Ectodermal cell (in vitro differentiated cells): ENCODE results near the gene PMVK.

Experiments
- H3K27ac ChIP-seq: 2 replicates; pipeline ENCODE4 v1.7.0; 2013; ENCODE audit warnings: mild to moderate bottlenecking, low read depth, low read length; ENCODE audit not compliant: insufficient read depth, poor library complexity, severe bottlenecking
- H3K27me3 ChIP-seq: 2 replicates; pipeline ENCODE4 v1.7.0; 2013; ENCODE audit warnings: mild to moderate bottlenecking, low read length; ENCODE audit not compliant: insufficient read depth, control insufficient read depth, poor library complexity, severe bottlenecking
- H3K36me3 ChIP-seq: one replicate; pipeline ENCODE4 v1.7.0; 2013; ENCODE audit warnings: low read length; ENCODE audit not compliant: control insufficient read depth, insufficient read depth
- H3K4me1 ChIP-seq: one replicate; pipeline ENCODE4 v1.7.0; 2013; ENCODE audit warnings: low read length; ENCODE audit not compliant: control insufficient read depth, insufficient read depth
- H3K4me3 ChIP-seq: 2 replicates; pipeline ENCODE4 v1.7.0; 2013; ENCODE audit warnings: low read depth, low read length, control low read depth; ENCODE audit not compliant: insufficient read depth
- H3K9me3 ChIP-seq: 2 replicates; pipeline ENCODE4 v1.7.0; 2013; ENCODE audit warnings: mild to moderate bottlenecking, low read length, moderate library complexity; ENCODE audit not compliant: control insufficient read depth
- WGBS, 2 experiments: methylation state at CpG; one replicate each; pipeline ENCODE4 v1.1.7; 2013; ENCODE audit warnings: missing lambda C conversion rate in 2 of 2; 5-methylcytosine and 5-hydroxymethylcytosine counted together

Gene PMVK

DNA sequence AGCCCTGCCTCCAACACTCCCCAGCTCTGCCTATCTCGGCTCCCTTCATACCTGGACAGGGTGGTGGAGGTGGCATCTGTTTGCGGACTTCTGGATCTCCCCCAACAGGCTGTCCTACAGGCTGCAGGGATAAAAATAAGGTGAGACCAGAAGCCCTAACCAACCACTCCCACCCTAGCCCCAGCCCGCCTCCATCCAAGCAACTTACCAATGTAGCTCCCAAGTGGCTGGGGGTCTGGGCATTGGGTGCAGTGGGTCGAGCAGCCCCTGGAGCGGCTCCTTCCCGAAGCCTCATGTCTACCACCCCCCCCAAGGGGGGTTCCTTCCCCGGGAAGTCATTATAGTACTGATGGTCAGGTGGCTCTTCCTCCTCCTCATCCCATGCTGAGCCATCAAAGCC lies 29.6 kb upstream of the PMVK start:
- H3K27ac ChIP-seq, result no peak overlapping the region
- H3K4me3 ChIP-seq, result no peak overlapping the region
- no peaks in the 10 kb centered on the region for H3K27me3 ChIP-seq
- peaks cover 25% of the 10 kb centered on the region for H3K4me1 ChIP-seq
- no peaks in the 10 kb centered on the region for H3K9me3 ChIP-seq
- peaks cover 24% of the 10 kb centered on the region for H3K36me3 ChIP-seq
- WGBS, 2 experiments, result 94 to 95% methylated on average over 5 to 7 of the region's 7 CpGs

DNA sequence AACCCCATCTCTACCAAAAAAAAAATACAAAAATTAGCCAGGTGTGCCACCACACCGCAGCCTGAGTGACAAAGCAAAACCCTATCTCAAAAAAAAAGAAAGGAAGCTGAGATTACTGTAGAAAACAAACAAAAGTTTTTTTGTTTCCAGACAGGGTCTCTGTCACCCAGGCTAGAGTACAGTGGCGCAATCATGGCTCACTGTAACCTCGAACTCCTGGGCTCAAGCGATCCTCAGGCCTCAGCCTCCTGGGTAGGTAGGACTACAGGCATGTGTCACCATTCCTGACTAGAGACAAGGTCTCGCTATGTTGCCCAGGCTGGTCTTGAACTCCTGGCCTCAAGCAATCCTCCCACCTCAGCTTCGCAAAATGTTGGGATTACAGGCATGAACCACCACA lies 27.8 kb upstream of the PMVK start:
- Histone ChIP-seq H3K9me3 (no peaks in the 10 kb centered on the region), H3K27me3 (no peaks in the 10 kb centered on the region), H3K4me1 (peaks cover 22% of the 10 kb centered on the region), H3K27ac (no peak overlapping the region), H3K36me3 (peaks cover 27% of the 10 kb centered on the region), H3K4me3 (no peak overlapping the region)
- 91 to 94% methylated on average over 6 of the region's 6 CpGs for WGBS, 2 experiments

DNA sequence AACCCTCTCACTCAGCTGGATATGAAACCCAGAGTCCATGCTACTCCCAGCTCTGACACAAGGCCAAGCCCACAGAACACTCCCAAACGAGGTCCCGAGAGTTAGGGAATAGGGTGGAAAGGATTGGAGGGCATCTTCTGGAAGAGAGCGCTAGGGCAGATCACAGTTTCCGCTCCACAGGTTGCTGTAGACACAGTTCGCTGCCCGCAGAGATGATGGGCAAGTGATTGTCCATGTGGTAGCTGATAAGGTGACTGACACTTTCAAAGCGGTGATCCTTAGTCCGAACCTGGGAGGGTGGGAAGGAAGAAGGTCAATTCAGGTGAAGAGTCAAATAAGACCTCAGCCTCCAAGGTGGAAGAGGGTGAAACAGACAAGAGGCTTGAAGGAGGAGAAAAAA lies 27.1 kb upstream of the PMVK start:
- H3K9me3 ChIP-seq, result no peaks in the 10 kb centered on the region
- peaks cover 34% of the 10 kb centered on the region for H3K36me3 ChIP-seq
- no peak overlapping the region for H3K27ac ChIP-seq
- no peak overlapping the region for H3K4me3 ChIP-seq
- no peaks in the 10 kb centered on the region for H3K27me3 ChIP-seq
- 95 to 96% methylated on average over 8 of the region's 8 CpGs for WGBS, 2 experiments
- peaks cover 15% of the 10 kb centered on the region for H3K4me1 ChIP-seq

DNA sequence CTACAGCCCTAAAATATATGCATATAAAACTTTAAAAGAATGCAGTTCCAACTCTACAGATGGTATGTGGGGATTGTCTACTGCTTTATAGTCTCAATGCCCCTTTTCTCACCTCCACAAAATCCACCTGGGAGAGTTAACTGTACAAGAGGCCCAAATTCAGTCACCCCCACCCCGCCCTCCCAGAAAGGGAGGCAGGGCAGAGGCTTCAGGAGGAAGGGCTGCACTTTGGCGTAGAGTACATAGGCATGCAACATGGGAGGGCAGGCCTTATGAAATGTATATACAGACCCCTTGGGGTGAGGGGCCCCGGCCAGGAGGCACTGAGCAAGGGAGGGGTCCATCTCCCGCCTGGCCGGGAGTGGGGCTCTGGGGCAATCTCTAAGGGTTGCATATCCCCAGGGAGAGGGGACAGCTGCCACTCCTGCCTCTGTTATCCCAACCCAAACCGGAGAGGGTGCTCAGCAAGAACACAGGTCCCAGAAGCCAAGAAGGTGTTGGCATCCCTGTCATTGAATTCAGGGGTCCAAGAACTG lies 26.3 kb upstream of the PMVK start:
- H3K4me3 ChIP-seq, result peak overlapping the region; percentile 13
- H3K27me3 ChIP-seq, result no peaks in the 10 kb centered on the region
- no peaks in the 10 kb centered on the region for H3K9me3 ChIP-seq
- WGBS, 2 experiments, result 82 to 83% methylated on average over 5 to 6 of the region's 6 CpGs
- no peak overlapping the region for H3K27ac ChIP-seq
- peaks cover 36% of the 10 kb centered on the region for H3K36me3 ChIP-seq
- H3K4me1 ChIP-seq, result peaks cover 18% of the 10 kb centered on the region

DNA sequence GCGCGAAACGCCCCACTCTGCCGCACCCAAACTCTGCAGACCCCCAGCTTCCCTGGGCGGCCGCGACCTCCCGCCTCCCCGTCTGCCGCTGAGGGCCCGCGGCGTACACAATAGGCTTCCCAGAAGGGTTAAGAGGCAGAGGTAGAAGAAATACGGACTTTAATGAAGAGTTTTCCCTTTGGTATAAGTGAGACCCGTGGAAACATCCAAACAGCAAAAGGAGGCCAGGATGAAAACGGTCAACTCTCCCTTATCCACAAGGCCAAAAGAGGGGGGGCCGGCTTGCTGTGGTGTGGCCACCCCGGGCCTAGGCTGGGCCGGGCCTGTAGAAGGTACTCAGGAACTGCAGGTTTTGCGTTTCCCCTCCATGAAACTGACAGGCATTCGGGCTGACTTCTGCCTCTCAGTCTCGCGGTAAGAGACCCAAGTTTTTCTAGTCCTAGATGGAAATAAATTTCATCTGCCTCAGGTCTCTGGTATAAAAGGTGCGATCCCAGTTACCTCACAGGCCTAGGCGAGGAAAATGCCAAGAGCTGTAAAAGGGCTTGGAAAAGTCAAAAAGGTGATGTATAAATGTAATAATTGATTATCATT lies 25.7 kb upstream of the PMVK start:
- Histone ChIP-seq H3K27ac (peak overlapping the region; percentile 89), H3K4me1 (peaks cover 24% of the 10 kb centered on the region), H3K27me3 (no peaks in the 10 kb centered on the region), H3K36me3 (peaks cover 35% of the 10 kb centered on the region), H3K9me3 (no peaks in the 10 kb centered on the region), H3K4me3 (peak overlapping the region; percentile 86)
- 14 to 15% methylated on average over 25 of the region's 25 CpGs for WGBS, 2 experiments

DNA sequence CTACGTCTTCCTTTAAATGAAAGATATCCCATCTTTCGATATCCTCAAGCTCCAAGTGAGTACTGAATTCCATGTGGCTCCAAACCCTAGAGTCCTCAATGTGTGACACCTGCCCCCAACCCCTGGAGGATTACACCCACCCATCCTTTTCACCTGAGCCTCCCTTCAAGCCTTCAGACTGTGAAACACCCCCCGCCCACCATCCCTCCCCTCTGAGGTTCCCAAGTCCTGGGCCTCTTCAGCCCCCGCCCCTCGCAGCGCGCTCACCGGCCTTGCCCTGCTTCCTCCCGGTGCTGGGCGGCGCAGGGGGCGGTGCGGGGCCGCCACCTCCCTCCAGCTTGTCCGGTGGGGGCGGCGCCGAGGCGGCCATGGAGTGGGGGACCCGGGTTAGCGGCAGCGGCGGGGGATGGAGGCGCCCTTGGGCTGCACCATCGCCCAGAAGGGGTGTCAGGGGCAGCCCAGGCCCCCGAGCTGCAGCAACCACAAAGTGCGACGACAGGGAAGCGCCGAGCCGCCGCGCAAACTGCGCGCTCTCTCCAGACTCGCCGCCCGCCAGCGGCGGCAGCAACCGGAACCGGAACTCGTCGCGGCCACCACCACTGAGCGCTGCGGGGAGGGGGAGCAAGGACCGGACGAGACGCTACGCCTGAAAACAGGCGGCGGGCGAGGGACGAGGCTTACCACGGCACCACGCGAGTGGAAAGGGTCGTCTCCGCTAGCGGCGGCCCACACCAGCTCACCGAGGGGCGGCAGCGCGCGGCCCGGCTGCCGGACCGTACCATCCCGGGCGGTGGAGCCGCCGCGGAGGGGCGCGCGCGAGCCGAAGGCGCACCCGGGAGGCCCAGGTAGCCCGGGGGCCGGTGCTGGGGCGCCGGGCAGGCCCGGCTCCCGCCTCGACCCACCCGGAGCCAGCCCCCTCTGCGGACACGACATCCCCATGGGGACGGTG lies 25.0 kb upstream of the PMVK start, which contains the start of gene PYGO2:
TSS of gene PYGO2 (minus strand) at position 576 of the 949 bp plus-strand sequence. CDS start at position 370, 206 bp downstream.
- Histone ChIP-seq H3K27me3 (no peaks in the 10 kb centered on the region), H3K9me3 (no peaks in the 10 kb centered on the region), H3K4me1 (peaks cover 32% of the 10 kb centered on the region), H3K27ac (peak within 1 kb of the TSS; percentile 89), H3K36me3 (peaks cover 29% of the 10 kb centered on the region), H3K4me3 (peak within 1 kb of the TSS; percentile 86)
- WGBS, 2 experiments, result 1% methylated on average over 93 of the region's 93 CpGs

DNA sequence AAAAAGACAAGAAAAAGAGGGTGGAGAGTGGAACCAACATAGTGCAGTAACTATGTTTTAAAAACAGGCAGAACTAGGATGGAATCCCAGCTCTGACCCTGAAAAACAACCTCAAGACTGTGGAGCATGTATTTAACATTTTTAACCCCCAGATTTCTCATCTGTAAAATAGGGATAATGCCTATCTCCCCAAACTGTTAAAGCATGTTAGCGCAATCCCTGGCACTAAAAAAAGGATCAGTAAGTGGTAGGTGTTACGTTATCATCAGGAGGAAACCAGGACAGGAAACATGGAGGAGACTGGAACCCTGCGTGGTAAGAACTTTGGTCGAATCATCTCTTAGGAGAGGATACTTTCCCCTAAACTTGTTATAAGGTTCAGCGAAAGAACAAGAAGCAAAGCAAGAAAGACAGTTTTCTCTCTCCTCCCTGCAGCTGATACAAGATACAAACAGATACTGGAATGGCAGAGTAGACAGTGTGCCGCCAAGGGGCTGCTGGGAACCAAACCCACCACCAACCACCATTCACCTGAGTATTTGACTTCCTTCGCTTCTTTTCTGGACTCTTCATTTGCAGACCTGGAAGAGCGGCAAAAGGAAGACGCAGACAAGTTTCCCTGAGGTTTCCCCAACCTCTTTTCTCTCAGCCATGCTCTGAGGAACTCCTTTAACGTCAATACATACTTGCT lies 24.1 kb upstream of the PMVK start:
- Histone ChIP-seq H3K27me3 (no peaks in the 10 kb centered on the region), H3K4me3 (peak overlapping the region; percentile 86), H3K9me3 (no peaks in the 10 kb centered on the region), H3K36me3 (peaks cover 21% of the 10 kb centered on the region), H3K27ac (no peak overlapping the region), H3K4me1 (peaks cover 33% of the 10 kb centered on the region)
- 73 to 85% methylated on average over 9 to 10 of the region's 10 CpGs for WGBS, 2 experiments

DNA sequence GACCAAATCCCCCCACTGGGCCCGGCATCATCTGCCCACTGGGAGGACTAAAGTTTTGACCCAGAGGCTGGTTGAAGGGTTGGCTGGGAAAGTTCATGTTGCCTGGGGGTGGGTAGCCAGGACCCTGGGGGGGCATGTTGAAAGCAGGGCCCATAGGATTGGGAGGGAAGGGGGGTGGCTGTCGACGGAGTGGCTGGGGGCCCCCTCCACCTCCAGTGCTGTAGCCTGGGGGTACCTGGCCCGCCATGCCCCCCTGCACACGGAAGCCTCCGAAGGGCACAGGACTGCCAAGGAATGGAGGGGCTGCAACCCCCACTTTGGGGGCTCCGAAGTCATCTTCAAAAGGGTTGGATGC lies 22.9 kb upstream of the PMVK start:
- H3K9me3 ChIP-seq, result no peaks in the 10 kb centered on the region
- H3K36me3 ChIP-seq, result peaks cover 21% of the 10 kb centered on the region
- no peak overlapping the region for H3K4me3 ChIP-seq
- 96 to 97% methylated on average over 7 of the region's 7 CpGs for WGBS, 2 experiments
- H3K27ac ChIP-seq, result no peak overlapping the region
- no peaks in the 10 kb centered on the region for H3K27me3 ChIP-seq
- H3K4me1 ChIP-seq, result peaks cover 41% of the 10 kb centered on the region

DNA sequence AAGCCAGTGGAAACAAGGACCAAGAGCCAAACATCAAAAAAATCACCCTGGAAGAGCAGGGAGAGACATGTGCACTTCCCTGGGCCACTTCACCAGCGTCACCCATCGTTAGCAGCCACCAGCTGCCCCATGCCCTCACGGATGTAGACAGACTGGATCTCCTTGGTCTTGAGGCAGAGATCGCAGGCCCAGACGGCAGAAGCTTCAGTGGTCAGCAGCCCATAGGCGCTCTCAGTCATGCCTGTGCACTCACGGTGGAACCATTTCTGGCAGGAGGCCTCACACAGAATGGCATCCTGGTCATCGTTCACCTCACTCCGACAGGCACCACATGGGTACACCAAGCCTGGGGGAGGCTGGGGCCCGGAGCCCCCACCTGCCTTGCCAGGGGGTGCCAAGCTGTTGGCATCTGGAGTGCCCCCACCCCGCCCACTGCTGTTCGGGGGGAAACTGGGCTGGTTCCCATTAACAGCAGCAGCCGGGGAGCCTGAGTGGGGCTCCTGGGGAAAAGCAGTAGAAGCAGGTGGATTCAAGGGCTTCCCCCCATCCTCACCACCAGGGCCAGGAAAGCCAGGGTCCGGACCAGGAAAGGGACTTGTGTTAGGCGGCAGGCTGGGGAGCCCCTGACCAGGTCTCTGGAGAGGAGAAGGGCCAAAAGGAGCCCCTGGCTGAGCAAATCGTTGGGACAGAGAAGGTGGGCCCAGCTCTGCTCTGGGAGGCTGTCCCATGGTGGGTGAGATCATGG lies 22.3 kb upstream of the PMVK start:
- peaks cover 18% of the 10 kb centered on the region for H3K36me3 ChIP-seq
- 95 to 97% methylated on average over 16 of the region's 16 CpGs for WGBS, 2 experiments
- H3K4me1 ChIP-seq, result peaks cover 46% of the 10 kb centered on the region
- H3K4me3 ChIP-seq, result no peak overlapping the region
- no peaks in the 10 kb centered on the region for H3K27me3 ChIP-seq
- H3K27ac ChIP-seq, result no peak overlapping the region
- H3K9me3 ChIP-seq, result no peaks in the 10 kb centered on the region
